Transverse colon (tissue), 4 donors: Measurements from ENCODE around the gene HECTD4. TPM values are rescaled to one million over a fixed set of nuclear protein-coding genes. Genes with fewer than 3 reads are reported as not detected.
"Not testable (repeated sequence)": the region's sequence is repeated elsewhere in the genome, so short reads cannot be mapped to it uniquely, and the experiment has no call there.

Source experiments
- DNase-seq: peaks from one replicate; pipeline ENCODE4 v3.0.0-alpha.2; 2019
- H3K27ac ChIP-seq, 4 donors: fragments of 200-600 bp; sonication (generic); 2 replicates each; pipeline ENCODE4 v1.5.1; 2016 to 2018; ENCODE audit warnings: inconsistent platforms in 4 of 4
- H3K27me3 ChIP-seq: fragments of 200-600 bp; sonication (generic); 2 replicates; pipeline ENCODE4 v1.5.1; 2017; ENCODE audit warnings: inconsistent platforms
- H3K36me3 ChIP-seq, 4 donors: fragments of 200-600 bp; sonication (generic); 2 replicates each; pipeline ENCODE4 v1.5.1; 2017 to 2019; ENCODE audit warnings: inconsistent platforms in 4 of 4
- H3K4me1 ChIP-seq, 4 donors: fragments of 200-600 bp; sonication (generic); 2 replicates each; pipeline ENCODE4 v1.5.1; 2017 to 2020; ENCODE audit warnings: inconsistent platforms in 4 of 4
- H3K4me3 ChIP-seq, 4 donors: fragments of 200-600 bp; sonication (generic); 1 replicate in 1 of 4; 2 replicates in 3 of 4; pipeline versions ENCODE4 v1.5.1 to v1.6.1; 2017 to 2019; ENCODE audit warnings: inconsistent platforms in 4 of 4
- H3K9me3 ChIP-seq, 2 donors: fragments of 200-600 bp; sonication (generic); 2 replicates each; pipeline ENCODE4 v1.5.1; 2017 to 2019; ENCODE audit warnings: inconsistent platforms in 2 of 2
- CTCF ChIP-seq, 5 experiments: fragments of 200-600 bp in 3 of 5; fragments of 450-650 bp in 2 of 5; sonication (generic) in 3 of 5; IDR thresholded peaks; 1 replicate in 2 of 5; 2 replicates in 3 of 5; pipeline ENCODE4 v1.5.1; 2016 to 2017; ENCODE audit warnings: antibody characterized with exemption in 5 of 5, inconsistent platforms in 3 of 5, mild to moderate bottlenecking in 2 of 5, moderate library complexity in 1 of 5
- EP300 ChIP-seq: sonication (generic); formaldehyde crosslinking; IDR thresholded peaks from one replicate; pipeline ENCODE4 v1.6.1; 2017; ENCODE audit warnings: antibody characterized with exemption, low read depth
- POLR2A ChIP-seq: fragments of 450-650 bp; IDR thresholded peaks from one replicate; pipeline ENCODE4 v1.6.1; 2016; ENCODE audit warnings: antibody characterized with exemption, mild to moderate bottlenecking, moderate library complexity
- POLR2AphosphoS5 ChIP-seq, 3 donors: sonication (generic); formaldehyde crosslinking; IDR thresholded peaks; one replicate each; pipeline ENCODE4 v1.6.1; 2016; ENCODE audit warnings: antibody characterized with exemption in 3 of 3
- WGBS, 2 donors: methylation state at CpG; one replicate each; pipeline ENCODE4 v1.1.5; 2018; ENCODE audit warnings: low coverage in 1 of 2; 5-methylcytosine and 5-hydroxymethylcytosine counted together
- in situ Hi-C, 4 donors: fragments of 200-750 bp; cut with MboI; loops; one replicate each; pipeline versions ENCODE4 v1.15.0 to v1.15.1; 2017; ENCODE audit warnings: low sequenced_read_pairs in 3 of 4, low pct_ligation_motif_present in 1 of 4, low pct_unique_long_range_greater_than_20kb in 1 of 4
- intact Hi-C: fragments of 100-400 bp; cut with DNase I; formaldehyde crosslinking; loops from one replicate; pipeline ENCODE4 v1.15.1; 2023; ENCODE audit warnings: low total_unique reads
- total RNA-seq, 4 donors: library from RNA; depleted of rRNA; stranded (reverse); fragments of >200 nt; gene quantifications; one replicate each; pipeline ENCODE4 v1.1.0, GENCODE V29; 2016

Gene HECTD4
- total RNA-seq, 4 donors from 2014 or later = 52.6 to 171 (median 121) TPM

- Histone ChIP-seq H3K36me3 (peaks cover 0 to 53% (median 18%) of the 10 kb centered on the region in 4 donors), H3K27me3 (no peaks in the 10 kb centered on the region), H3K4me3 (no peak overlapping the region), H3K4me1 (no peaks in the 10 kb centered on the region), H3K27ac (no peak overlapping the region), H3K9me3 (no peaks in the 10 kb centered on the region)
- TF ChIP-seq POLR2AphosphoS5 (IDR thresholded peaks at IDR 0.05) (no peak), EP300 (no peak), POLR2A (no peak), CTCF (IDR thresholded peaks at IDR 0.05) (no peak)
- 93 to 100% methylated on average over 1 to 6 of the region's 6 CpGs for WGBS, 2 donors
- intact Hi-C loops = no loop called here
- in situ Hi-C loops = no loop called here
- no peak for DNase-seq
These were observed 221.6 kb downstream of the HECTD4 start for GRCh38 chr12:112160611-112161010.

GRCh38 chr12:112159146-112159541 lies 223.1 kb downstream of the HECTD4 start:
- Histone ChIP-seq H3K27ac (no peak overlapping the region), H3K4me3 (no peak overlapping the region), H3K27me3 (no peaks in the 10 kb centered on the region), H3K9me3 (no peaks in the 10 kb centered on the region), H3K36me3 (peaks cover 0 to 57% (median 18%) of the 10 kb centered on the region in 4 donors), H3K4me1 (no peaks in the 10 kb centered on the region)
- in situ Hi-C loops = no loop called here
- DNase-seq = no peak
- intact Hi-C loops = no loop called here
- TF ChIP-seq POLR2A (no peak), CTCF (IDR thresholded peaks at IDR 0.05) (no peak), POLR2AphosphoS5 (IDR thresholded peaks at IDR 0.05) (no peak), EP300 (no peak)
- WGBS, 2 donors = 99% methylated on average over 6 of the region's 6 CpGs; no CpG with 5 or more reads in 1 of the 2 donors

- H3K27me3 ChIP-seq, H3K9me3 ChIP-seq, DNase-seq, in situ Hi-C loops, H3K4me3 ChIP-seq, H3K4me1 ChIP-seq, H3K27ac ChIP-seq, intact Hi-C loops: not testable (repeated sequence)
- 84 to 100% methylated on average over 2 to 11 of the region's 11 CpGs for WGBS, 2 donors
- peaks cover 0 to 60% (median 18%) of the 10 kb centered on the region in 4 donors for H3K36me3 ChIP-seq
These were observed 223.6 kb downstream of the HECTD4 start for GRCh38 chr12:112158461-112159145.

- no peaks in the 10 kb centered on the region for H3K27me3 ChIP-seq
- H3K9me3 ChIP-seq = no peaks in the 10 kb centered on the region
- DNase-seq = no peak
- 94% methylated on average over 8 of the region's 8 CpGs; no CpG with 5 or more reads in 1 of the 2 donors for WGBS, 2 donors
- intact Hi-C loops (no loop called here), in situ Hi-C loops (no loop called here)
- H3K36me3 ChIP-seq = peaks cover 0 to 74% (median 24%) of the 10 kb centered on the region in 4 donors
- H3K27ac ChIP-seq = no peak overlapping the region
- H3K4me1 ChIP-seq = no peaks in the 10 kb centered on the region
- TF ChIP-seq EP300 (no peak), POLR2A (no peak), POLR2AphosphoS5 (IDR thresholded peaks at IDR 0.05) (no peak), CTCF (IDR thresholded peaks at IDR 0.05) (no peak)
- H3K4me3 ChIP-seq = no peak overlapping the region
These were observed 228.4 kb downstream of the HECTD4 start for GRCh38 chr12:112153893-112154219.
